GM12872 (cell line): ENCODE data around the gene SPRR2E.

ENCODE experiments used
- TF ChIP-seq, protein P1 (sequence below): IDR thresholded peaks from 3 replicates; pipeline ENCODE4 v1.5.1; 2011; ENCODE audit warnings: low read depth, mild to moderate bottlenecking, low read length, moderate library complexity; ENCODE audit not compliant: insufficient read depth

SPRR2E gene

DNA sequence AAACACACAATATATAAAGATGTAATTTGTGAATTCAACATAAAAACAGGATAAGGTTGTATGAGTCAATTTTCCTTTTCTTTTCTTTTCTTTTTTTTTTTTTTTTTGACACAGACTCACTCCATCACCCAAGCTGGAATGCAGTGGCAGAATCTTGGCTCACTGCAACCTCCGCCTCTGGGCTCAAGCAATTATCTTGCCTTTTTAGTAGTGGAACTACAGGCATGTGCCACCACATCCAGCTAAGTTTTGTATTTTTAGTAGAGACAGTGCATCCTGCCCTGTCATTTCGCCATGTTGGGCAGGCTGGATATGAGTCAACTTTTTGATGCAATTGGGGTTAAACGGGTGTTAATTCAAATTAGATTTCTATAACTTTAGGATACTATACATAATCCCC is 12.6 kb downstream of the SPRR2E start:
- TF ChIP-seq, protein P1, sequence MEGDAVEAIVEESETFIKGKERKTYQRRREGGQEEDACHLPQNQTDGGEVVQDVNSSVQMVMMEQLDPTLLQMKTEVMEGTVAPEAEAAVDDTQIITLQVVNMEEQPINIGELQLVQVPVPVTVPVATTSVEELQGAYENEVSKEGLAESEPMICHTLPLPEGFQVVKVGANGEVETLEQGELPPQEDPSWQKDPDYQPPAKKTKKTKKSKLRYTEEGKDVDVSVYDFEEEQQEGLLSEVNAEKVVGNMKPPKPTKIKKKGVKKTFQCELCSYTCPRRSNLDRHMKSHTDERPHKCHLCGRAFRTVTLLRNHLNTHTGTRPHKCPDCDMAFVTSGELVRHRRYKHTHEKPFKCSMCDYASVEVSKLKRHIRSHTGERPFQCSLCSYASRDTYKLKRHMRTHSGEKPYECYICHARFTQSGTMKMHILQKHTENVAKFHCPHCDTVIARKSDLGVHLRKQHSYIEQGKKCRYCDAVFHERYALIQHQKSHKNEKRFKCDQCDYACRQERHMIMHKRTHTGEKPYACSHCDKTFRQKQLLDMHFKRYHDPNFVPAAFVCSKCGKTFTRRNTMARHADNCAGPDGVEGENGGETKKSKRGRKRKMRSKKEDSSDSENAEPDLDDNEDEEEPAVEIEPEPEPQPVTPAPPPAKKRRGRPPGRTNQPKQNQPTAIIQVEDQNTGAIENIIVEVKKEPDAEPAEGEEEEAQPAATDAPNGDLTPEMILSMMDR, result no peak

DNA sequence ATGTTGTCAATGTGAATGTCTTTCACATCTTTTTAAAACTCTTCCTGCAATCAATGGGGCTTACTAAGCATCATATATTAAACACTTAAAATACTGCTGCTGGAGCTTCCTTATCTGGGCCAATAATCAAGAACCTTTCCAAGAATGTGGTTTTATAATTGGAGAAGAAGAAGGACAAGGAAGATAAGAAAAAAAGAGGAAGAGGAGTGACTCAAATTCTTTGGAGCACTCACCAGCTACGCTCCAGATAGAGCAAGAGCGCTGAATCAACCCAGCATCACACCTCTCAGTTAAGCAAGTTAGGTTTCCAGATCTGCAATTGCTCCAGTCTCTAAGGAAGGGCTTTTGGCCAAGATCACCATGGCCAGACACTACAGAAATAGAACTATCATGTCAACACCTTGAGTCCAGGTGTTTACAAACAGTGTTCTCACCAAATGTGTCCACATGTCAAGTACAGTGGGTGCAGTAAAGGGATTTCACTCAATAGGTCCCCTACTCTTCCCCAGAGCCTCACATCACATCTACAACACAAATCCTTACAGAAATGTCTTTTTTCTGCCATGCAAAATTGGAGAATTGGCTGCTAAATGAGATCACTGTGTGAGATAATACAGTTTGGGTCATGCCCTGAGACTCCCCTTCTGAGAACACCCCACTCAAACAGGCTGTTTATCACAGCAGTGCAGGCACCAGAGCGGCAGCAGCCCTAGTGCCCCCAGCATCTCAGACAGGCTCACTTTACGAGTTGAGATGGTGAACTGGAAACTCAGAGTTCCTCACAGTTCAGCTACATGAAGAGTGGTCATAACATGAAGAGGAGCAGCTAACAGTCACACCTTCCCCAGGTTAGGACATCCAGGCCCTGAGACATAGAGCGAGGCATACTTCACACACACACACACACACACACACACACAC is 21.3 kb downstream of the SPRR2E start:
- TF ChIP-seq, protein P1, result no peak

DNA sequence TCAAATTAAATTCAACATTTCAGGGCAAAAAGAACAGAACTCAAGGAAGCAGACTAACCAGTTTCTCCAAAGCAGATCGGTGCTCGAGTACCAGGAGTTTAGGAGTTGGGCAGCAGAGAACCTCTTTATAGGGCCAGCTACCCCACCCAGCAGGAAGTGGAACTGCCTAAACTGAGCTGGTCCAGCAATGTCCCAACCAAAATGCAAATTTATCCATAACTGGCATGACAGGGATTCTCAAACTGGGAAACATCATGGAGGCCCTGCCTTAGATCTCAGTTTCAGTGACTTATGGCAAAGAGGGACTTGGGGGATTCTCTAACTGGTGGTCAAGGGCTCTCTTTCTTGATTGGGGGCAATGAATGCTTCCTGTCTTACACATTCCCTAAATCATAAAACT is 22.8 kb downstream of the SPRR2E start, which contains the start of gene SPRR2B:
SPRR2B (minus strand) TSS at position 101 of the 400 bp plus-strand sequence. CDS start 772 bp downstream, outside the sequence.
- TF ChIP-seq, protein P1, result no peak

DNA sequence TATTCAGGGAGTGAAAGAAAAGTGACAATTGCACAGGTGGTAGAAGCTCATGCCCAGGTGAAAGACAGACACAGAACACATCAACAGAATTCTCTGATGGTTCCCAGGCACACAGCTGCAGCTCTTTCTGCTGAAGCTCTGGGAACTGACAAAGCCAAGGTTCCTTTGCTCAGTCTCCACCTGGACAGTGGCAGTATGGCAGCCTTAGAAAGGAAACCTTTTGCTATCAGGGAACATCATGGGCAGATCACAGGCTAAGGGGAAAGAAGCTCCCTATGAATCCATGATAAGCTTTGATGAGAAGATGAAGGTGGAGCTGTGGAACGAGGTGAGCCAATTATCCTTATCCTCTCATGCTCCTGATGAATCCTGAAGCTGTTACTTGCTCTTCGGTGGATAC is 24.1 kb downstream of the SPRR2E start:
- TF ChIP-seq, protein P1, result no peak

DNA sequence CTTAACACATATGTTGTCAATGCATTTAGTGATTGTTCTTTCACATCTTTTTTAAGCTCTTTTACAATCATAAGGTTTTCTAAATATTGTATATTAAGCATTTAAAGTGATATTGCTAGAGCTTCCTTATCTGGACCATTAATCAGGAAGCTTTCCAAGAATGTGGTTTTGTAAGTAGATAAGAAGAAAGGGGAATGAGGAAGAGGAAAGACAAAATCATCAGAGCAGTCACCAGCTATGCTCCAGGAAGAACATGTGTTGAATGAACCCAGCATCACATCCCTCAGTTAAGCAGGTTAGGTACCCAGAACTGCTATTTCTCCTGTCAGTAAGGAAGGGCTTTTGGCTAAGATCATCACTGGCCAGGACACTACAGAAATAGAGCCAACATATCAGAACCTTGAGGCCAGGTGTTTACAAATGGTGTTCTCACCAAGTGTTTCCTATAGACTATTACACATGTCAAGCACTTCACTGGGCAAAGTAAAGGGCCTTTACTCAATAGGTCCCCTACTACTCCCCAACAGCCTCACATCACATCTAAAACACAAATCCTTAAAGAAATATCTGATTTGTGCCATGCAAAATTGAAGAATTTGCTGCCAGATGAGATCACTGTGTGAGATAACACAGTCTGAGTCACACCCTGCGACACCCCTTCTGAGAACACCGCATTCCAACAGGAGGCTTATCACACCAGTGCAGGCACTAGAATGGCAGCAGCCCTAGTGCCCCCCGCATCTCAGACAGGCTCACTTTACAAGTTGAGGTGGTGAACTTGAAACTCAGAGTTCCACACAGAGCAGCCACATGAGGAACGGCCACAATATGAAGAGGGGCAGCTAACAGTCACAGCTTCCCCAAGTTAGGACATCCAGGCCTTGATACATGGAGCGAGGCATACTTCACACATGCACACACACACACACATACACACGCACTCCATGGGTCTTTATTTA is 35.2 kb downstream of the SPRR2E start:
- TF ChIP-seq, protein P1, result no peak

DNA sequence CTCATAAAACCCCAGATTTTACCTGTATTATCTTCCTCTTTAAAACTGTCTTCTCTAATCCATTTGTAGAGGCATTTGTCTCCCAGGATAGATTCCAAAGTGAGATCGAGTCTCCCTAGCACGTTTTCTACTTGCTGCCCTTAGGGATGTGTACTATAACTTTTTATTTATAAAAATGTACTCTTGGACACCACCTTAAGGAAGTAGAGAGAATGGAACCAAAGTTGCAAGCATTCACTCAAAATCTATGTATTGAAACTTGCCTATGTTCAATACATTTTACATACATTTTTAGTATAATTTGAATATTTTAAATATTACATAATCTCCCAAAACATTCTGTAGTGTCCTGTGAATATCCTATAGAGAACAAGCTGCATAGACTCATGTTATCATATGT is 36.2 kb downstream of the SPRR2E start:
- TF ChIP-seq, protein P1, result peak; percentile 3; the same call in 1 of the 3 replicates

DNA sequence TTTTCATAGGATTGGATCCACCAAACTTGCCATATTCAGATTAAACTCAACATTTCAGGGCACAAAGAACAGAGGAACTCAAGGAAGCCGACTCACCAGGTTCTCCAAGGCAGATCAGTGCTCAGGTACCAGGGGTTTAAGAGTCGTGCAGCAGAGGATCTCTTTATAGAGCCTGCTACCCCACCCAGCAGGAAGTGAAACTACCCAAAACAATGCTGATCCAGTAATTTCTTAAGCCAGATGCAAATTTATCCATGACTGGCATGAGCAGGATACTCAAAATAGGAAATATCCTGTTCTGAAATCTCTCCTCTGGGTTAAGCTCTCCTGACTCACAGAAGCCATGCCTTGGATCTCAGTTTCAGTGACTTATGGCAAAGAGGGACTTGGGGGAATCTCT is 37.0 kb downstream of the SPRR2E start, which contains the start of gene SPRR2A:
SPRR2A (minus strand) TSS at position 138 of the 400 bp plus-strand sequence. CDS start 777 bp downstream, outside the sequence.
- TF ChIP-seq, protein P1, result no peak
